ENCODE measurements around the gene MRPS18A. TPM values are rescaled to one million over a fixed set of nuclear protein-coding genes. Genes with fewer than 3 reads are reported as not detected.

The MRPS18A gene
- total and polyA plus RNA-seq, 2 donors (not counting 3 experiments of a cell fraction or from before 2014, with no cell fraction given), result 39.8 to 83.8 TPM

- no peaks in the 10 kb centered on the region for H4K20me1 ChIP-seq (replicated peaks; ENCODE audit: control insufficient read depth, extremely low read depth, insufficient read depth, low read length)
- POLR2A ChIA-PET, result no interaction called here
- no peaks in the 10 kb centered on the region for H3K79me2 ChIP-seq (ENCODE audit: control insufficient read depth, insufficient read depth, low read length)
- H3K4me2 ChIP-seq (ENCODE audit: insufficient read depth, low read length), result peak overlapping the region; percentile 35
- peak; percentile 45 for TF ChIP-seq POLR2AphosphoS5 (IDR thresholded peaks at IDR 0.05; ENCODE audit: insufficient read depth, low read depth, low read length)
- no peak for TF ChIP-seq GATA2 (IDR thresholded peaks at IDR 0.05; ENCODE audit: insufficient read depth, insufficient read length, low read depth, low read length)
- peak; percentile 40 for TF ChIP-seq FOS (IDR thresholded peaks at IDR 0.05; ENCODE audit: borderline replicate concordance, insufficient read depth, low read length)
- no peak for TF ChIP-seq EZH2 (IDR thresholded peaks at IDR 0.05; ENCODE audit: borderline replicate concordance, low read depth, low read length, severe bottlenecking)
- H2AFZ ChIP-seq (ENCODE audit: low read depth, low read length), result peak overlapping the region; percentile 81
- H3K9me3 ChIP-seq (replicated peaks; ENCODE audit: control insufficient read depth, insufficient read depth, low read length), result no peaks in the 10 kb centered on the region
- CTCF ChIA-PET, result interaction anchor here (1.0 to 1.4 kb wide), 6 partner anchors 33 to 376 kb away, joined by 3 to 7 read pairs (median 4); no protein-coding TSS in a partner anchor
- dilution Hi-C loops (cut with MboI; ENCODE audit: extremely low pct_ligation_motif_present, low sequenced_read_pairs), result no loop called here
- H3K36me3 ChIP-seq (ENCODE audit: control insufficient read depth in 2 of 2, extremely low read depth in 1 of 2, insufficient read depth in 2 of 2, low read length in 2 of 2), result no peaks in the 10 kb centered on the region
- peaks cover 67% of the 10 kb centered on the region for H3K4me1 ChIP-seq (ENCODE audit: control insufficient read depth, extremely low read depth, insufficient read depth, low read length)
- no peaks in the 10 kb centered on the region for H3K27me3 ChIP-seq (ENCODE audit: control insufficient read depth in 2 of 2, insufficient read depth in 2 of 2, low read length in 2 of 2)
- peak; percentile 91 for DNase-seq (ENCODE audit: low read depth, low spot score)
- no peaks in the 10 kb centered on the region for H3K9me1 ChIP-seq (replicated peaks; ENCODE audit: control insufficient read depth, extremely low read depth, insufficient read depth, low read length)
- BruUV-seq (replicated peaks), result TSS peak; percentile 60
- H3K9ac ChIP-seq (replicated peaks; ENCODE audit: extremely low read depth, insufficient read depth, low read length), result peak overlapping the region; percentile 46
- H3K27ac ChIP-seq (ENCODE audit: insufficient read depth, low read depth, low read length), result peak overlapping the region; percentile 66
- FAIRE-seq, result peak; percentile 83
- H3K4me3 ChIP-seq (replicated peaks in 1 of 3; ENCODE audit: insufficient read depth in 1 of 3, low read depth in 1 of 3, low read length in 3 of 3), result no peak overlapping the region
- intact Hi-C loops (cut with micrococcal nuclease), result no loop called here
Measured at GRCh38 chr6:43702534-43703440, 15.2 kb upstream of the MRPS18A start.

- no TSS peak for BruUV-seq (replicated peaks)
- no peak overlapping the region for H3K9ac ChIP-seq (replicated peaks; ENCODE audit: extremely low read depth, insufficient read depth, low read length)
- no peak for DNase-seq (ENCODE audit: low read depth, low spot score)
Measured at GRCh38 chr6:43702171-43702533, 14.6 kb upstream of the MRPS18A start.

More at GRCh38 chr6:43702171-43702533, 14.6 kb upstream of the MRPS18A start:
- CTCF ChIA-PET, result no interaction called here
- Histone ChIP-seq H3K36me3 (ENCODE audit: control insufficient read depth in 2 of 2, extremely low read depth in 1 of 2, insufficient read depth in 2 of 2, low read length in 2 of 2) (no peaks in the 10 kb centered on the region), H3K4me1 (ENCODE audit: control insufficient read depth, extremely low read depth, insufficient read depth, low read length) (peaks cover 61% of the 10 kb centered on the region), H3K9me1 (replicated peaks; ENCODE audit: control insufficient read depth, extremely low read depth, insufficient read depth, low read length) (no peaks in the 10 kb centered on the region), H3K4me2 (ENCODE audit: insufficient read depth, low read length) (peak overlapping the region; percentile 26), H3K27ac (ENCODE audit: insufficient read depth, low read depth, low read length) (peak overlapping the region; percentile 65), H2AFZ (ENCODE audit: low read depth, low read length) (peak overlapping the region; percentile 9), H3K79me2 (ENCODE audit: control insufficient read depth, insufficient read depth, low read length) (no peaks in the 10 kb centered on the region), H4K20me1 (replicated peaks; ENCODE audit: control insufficient read depth, extremely low read depth, insufficient read depth, low read length) (no peaks in the 10 kb centered on the region), H3K4me3 (replicated peaks in 1 of 3; ENCODE audit: insufficient read depth in 1 of 3, low read depth in 1 of 3, low read length in 3 of 3) (no peak overlapping the region), H3K27me3 (ENCODE audit: control insufficient read depth in 2 of 2, insufficient read depth in 2 of 2, low read length in 2 of 2) (no peaks in the 10 kb centered on the region), H3K9me3 (replicated peaks; ENCODE audit: control insufficient read depth, insufficient read depth, low read length) (no peaks in the 10 kb centered on the region)
- POLR2A ChIA-PET, result no interaction called here
- no peak for FAIRE-seq
- intact Hi-C loops (cut with micrococcal nuclease), result no loop called here
- no peak for TF ChIP-seq EZH2 (IDR thresholded peaks at IDR 0.05; ENCODE audit: borderline replicate concordance, low read depth, low read length, severe bottlenecking)
- TF ChIP-seq MYC (IDR thresholded peaks at IDR 0.05; ENCODE audit: low read depth, low read length), result no peak
- TF ChIP-seq POLR2A (IDR thresholded peaks at IDR 0.05; ENCODE audit: low read depth, low read length), result no peak
- no peak for TF ChIP-seq MAX (IDR thresholded peaks at IDR 0.05; ENCODE audit: insufficient read depth, insufficient read length)
- TF ChIP-seq, protein P1, sequence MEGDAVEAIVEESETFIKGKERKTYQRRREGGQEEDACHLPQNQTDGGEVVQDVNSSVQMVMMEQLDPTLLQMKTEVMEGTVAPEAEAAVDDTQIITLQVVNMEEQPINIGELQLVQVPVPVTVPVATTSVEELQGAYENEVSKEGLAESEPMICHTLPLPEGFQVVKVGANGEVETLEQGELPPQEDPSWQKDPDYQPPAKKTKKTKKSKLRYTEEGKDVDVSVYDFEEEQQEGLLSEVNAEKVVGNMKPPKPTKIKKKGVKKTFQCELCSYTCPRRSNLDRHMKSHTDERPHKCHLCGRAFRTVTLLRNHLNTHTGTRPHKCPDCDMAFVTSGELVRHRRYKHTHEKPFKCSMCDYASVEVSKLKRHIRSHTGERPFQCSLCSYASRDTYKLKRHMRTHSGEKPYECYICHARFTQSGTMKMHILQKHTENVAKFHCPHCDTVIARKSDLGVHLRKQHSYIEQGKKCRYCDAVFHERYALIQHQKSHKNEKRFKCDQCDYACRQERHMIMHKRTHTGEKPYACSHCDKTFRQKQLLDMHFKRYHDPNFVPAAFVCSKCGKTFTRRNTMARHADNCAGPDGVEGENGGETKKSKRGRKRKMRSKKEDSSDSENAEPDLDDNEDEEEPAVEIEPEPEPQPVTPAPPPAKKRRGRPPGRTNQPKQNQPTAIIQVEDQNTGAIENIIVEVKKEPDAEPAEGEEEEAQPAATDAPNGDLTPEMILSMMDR (IDR thresholded peaks at IDR 0.05; ENCODE audit: extremely low read depth in 1 of 2, insufficient read depth in 1 of 2, low read depth in 1 of 2, low read length in 2 of 2), result no peak
- no peak for TF ChIP-seq JUN (IDR thresholded peaks at IDR 0.05; ENCODE audit: borderline replicate concordance, insufficient read depth, insufficient read length, low read depth)
- TF ChIP-seq GATA2 (IDR thresholded peaks at IDR 0.05; ENCODE audit: insufficient read depth, insufficient read length, low read depth, low read length), result no peak
- dilution Hi-C loops (cut with MboI; ENCODE audit: extremely low pct_ligation_motif_present, low sequenced_read_pairs), result no loop called here
